Measurements from ENCODE around the gene CEP350.

Gene CEP350

GRCh38 chr1:179954493-179955286 is at the start of gene CEP350:
Gene CEP350 (plus strand): TSS chr1:179954810. CDS start chr1:179986182, 31,372 bp downstream.
- DNase-seq (ENCODE audit: low read depth) = peak; percentile 98

- DNase-seq (ENCODE audit: low read depth) = no peak
Observed at GRCh38 chr1:179910934-179911333, 43.7 kb upstream of the CEP350 start.

GRCh38 chr1:179911812-179912211 is 42.8 kb upstream of the CEP350 start:
- DNase-seq (ENCODE audit: low read depth) = no peak

GRCh38 chr1:179917601-179918429 is 36.8 kb upstream of the CEP350 start:
- no peak for DNase-seq (ENCODE audit: low read depth)

- DNase-seq (ENCODE audit: low read depth) = no peak
Observed at GRCh38 chr1:179921472-179921871, 33.1 kb upstream of the CEP350 start.

- DNase-seq (ENCODE audit: low read depth) = no peak
Observed at GRCh38 chr1:179921981-179922872, 32.4 kb upstream of the CEP350 start.

GRCh38 chr1:179923029-179923428 is 31.6 kb upstream of the CEP350 start:
- no peak for DNase-seq (ENCODE audit: low read depth)

- no peak for DNase-seq (ENCODE audit: low read depth)
Observed at GRCh38 chr1:179924268-179924667, 30.3 kb upstream of the CEP350 start.

- no peak for DNase-seq (ENCODE audit: low read depth)
Observed at GRCh38 chr1:179925302-179925701, 29.3 kb upstream of the CEP350 start.

- DNase-seq (ENCODE audit: low read depth) = peak; percentile 78
Observed at GRCh38 chr1:179925922-179926849, 28.4 kb upstream of the CEP350 start.

- DNase-seq (ENCODE audit: low read depth) = no peak
Observed at GRCh38 chr1:179926850-179927205, 27.8 kb upstream of the CEP350 start.

- no peak for DNase-seq (ENCODE audit: low read depth)
Observed at GRCh38 chr1:179929955-179930798, 24.4 kb upstream of the CEP350 start.

GRCh38 chr1:179930867-179931266 is 23.7 kb upstream of the CEP350 start:
- no peak for DNase-seq (ENCODE audit: low read depth)

GRCh38 chr1:179933219-179933618 is 21.4 kb upstream of the CEP350 start:
- no peak for DNase-seq (ENCODE audit: low read depth)

- no peak for DNase-seq (ENCODE audit: low read depth)
Observed at GRCh38 chr1:179935909-179936496, 18.6 kb upstream of the CEP350 start.

GRCh38 chr1:179937668-179938254 is 16.8 kb upstream of the CEP350 start:
- no peak for DNase-seq (ENCODE audit: low read depth)

GRCh38 chr1:179938752-179939151 is 15.9 kb upstream of the CEP350 start:
- DNase-seq (ENCODE audit: low read depth) = no peak

GRCh38 chr1:179939941-179940340 is 14.7 kb upstream of the CEP350 start:
- DNase-seq (ENCODE audit: low read depth) = no peak

- DNase-seq (ENCODE audit: low read depth) = no peak
Observed at GRCh38 chr1:179941454-179941853, 13.2 kb upstream of the CEP350 start.

Measured in HS-5 (cell line).